DMS114 treated with DMSO at 0.1 percent for 48 hours (cell line): Measurements from ENCODE around the gene FOXP1.

ENCODE experiments used
- DNase-seq: peaks from one replicate; lab custom pipeline; 2025; ENCODE audit not compliant: unreplicated experiment; lab: John Stamatoyannopoulos, UW

The FOXP1 gene

GRCh38 chr3:71166339-71167240 lies 416.9 kb downstream of the FOXP1 start:
- DNase-seq: no peak

DNA sequence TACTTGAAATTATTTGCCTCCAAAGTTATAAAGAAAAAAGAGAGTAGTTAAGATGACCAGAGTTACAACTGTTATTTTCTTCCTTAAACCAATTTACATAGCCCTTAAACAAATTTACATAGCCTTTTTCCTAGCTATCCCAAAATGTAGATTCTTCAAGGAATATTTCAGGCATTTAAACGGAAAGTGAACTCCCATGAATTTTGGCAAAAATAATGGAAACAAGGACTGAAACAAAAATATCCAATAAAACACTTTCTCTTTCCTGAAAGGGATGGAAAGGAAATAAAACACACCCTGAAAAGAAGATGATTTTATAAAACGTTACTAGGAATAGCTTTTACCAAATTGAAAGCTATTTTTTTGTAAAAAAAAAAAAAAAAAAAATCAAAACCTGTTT lies 418.6 kb downstream of the FOXP1 start:
- DNase-seq: no peak

DNA sequence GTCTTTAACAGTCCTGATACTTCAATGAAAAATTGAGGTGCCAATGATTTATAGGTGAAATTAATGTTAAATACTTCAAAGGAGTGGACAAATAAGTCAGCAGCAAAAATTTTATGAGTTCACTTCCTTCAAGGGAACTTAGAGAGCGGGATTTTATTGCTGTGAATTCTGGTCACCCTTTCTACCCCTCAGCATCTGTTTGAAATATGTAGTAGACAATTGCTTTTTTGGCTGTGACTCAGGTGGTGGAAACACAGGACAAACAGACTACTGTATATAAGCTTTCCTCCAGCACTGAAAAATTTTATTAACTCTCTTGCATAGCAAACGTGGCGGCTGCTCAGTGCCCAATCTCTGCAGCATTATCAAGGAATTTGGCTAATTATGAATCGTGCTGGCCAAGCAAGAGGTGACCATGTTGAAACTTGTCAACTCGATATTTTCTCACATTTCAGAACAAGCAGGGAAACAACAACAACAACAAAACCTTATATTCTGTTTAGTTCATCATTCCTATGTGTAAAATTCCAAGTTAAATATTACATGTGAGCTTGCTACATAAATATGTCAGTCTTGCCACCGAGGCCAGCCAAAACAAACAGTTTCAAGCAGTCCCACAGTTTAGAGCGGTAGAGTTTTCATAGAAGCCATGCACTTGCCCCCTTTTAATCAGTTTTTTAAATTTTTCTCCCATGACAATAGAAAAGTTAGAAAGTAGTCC lies 420.2 kb downstream of the FOXP1 start:
- no peak for DNase-seq

GRCh38 chr3:71162221-71162620 lies 421.3 kb downstream of the FOXP1 start:
- DNase-seq: no peak

GRCh38 chr3:71160785-71161546 lies 422.6 kb downstream of the FOXP1 start:
- DNase-seq: no peak

DNA sequence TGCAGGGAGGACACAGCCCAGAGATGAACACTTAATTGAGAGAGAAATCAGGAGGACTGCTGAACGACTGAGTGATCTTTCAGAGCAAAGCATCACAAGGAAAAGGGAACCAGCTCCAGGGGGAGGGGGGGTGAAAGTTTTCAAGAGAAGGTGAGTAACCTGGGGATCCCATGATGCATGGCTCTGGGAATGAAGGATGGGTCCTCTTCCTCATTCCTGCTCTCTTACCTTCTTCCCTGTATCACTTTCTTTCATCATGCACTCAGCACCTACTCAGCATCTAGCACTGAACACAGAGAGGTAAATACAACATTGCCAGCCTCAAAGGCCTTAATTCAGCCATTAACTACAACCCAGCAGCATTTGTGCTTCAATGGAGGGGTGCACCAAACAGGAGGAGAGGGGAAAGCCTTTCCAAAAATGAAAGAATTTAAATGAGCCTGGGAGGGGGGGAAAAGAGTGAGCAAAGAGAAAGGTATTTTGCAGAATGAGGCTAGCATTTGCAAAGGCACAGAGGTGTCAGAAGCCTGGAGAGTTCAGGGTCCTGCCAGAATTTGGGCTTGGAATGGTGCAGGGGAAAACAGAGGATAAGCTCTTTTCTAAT lies 427.4 kb downstream of the FOXP1 start:
- no peak for DNase-seq

DNA sequence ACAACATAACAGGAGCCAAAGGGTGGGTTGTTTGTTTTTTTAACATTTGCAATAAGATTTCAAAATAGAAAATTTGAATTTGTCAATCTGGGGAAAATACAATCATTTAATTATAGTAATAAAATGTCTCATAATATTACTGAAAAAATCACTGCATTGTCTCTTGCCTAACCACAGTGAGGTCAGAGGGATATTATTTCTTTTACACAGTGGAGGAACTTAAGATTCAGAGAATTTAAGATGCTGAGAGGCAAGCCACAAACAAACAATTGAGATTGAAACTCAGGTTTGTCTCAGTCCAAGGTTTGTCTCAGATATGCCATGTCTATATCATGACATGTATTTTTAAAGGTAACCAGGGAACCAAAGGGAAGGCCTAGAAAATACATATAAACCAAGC lies 428.7 kb downstream of the FOXP1 start:
- no peak for DNase-seq

DNA sequence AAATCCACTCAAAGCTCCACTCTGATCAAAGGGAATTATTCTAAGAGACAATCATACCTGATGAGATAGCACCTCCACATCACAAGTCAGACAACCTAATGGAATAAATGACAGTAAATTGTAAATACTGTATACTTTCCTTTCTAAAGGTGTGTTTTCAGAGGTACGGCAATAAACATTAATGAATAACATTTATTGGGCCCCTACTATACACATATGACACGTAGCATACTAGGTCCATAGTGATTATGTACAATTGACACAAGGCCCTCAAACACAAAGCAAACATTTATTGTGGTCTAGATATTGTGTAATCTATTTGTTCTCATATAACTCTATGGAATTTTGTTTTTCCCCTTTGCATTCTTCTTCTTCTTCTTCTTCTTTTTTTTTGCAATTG lies 429.8 kb downstream of the FOXP1 start:
- no peak for DNase-seq

DNA sequence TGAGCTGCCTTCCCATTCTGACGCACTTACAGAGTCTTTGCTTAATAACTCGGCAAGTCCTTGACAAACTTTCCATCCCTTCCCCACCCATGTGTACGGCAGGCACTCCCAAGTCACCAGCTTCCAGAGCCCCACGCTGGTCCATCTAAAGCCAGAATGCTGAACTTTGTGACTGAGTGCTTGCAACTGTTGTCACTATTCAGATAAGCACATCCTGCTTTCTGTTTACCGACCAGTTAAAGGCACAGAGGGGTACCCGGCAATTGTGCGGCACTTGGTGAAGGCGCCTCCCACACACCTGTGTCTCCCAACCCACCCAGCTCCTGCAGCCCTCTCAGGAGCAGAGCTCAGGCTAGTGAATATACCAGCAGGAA lies 430.6 kb downstream of the FOXP1 start:
- no peak for DNase-seq

GRCh38 chr3:71152039-71152891 lies 431.3 kb downstream of the FOXP1 start:
- no peak for DNase-seq

DNA sequence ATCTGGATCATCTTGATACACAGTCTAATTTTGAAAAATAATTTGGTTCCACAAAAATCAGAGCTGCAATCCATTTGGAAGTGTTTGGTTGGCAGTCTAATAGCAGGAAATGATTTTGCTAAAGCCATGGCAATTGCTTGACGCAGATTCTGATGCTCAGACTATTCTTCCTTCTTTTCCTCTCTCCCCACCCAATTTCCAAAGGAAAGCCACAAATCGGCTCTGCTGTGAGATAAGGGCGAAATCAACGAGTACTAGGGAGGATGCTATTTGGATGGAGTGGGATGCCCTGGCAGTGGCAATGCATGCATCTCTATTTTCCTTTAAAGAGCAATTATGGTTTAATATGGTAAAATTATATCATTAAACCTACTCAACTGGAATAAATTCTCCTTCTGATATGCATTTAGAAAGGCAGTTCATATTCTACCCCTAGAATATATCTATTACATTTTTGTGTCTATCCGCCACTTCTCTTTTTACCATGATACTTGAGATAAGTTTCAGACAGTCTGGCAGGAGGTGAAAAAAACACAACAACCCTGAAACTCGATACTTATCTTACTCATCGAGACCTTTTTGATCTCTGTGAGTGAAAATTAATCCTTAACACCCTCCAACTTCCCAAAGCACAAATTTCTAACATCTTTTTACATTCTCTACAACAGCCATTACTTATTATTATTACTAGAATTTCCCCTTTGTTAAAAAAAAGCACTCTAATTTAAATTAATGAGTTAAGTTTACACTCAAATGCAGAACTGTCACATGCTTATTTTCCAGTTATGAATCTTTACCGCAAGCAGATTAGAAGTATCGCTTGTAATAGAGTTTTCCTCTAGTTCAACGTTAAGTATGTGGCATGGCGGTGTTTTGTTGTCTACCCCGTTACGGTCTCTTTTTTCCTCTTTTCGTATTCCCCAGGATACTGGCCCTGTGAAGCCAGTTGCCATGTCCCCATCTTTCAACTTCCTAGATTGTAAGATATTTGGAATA lies 433.3 kb downstream of the FOXP1 start:
- DNase-seq: no peak

DNA sequence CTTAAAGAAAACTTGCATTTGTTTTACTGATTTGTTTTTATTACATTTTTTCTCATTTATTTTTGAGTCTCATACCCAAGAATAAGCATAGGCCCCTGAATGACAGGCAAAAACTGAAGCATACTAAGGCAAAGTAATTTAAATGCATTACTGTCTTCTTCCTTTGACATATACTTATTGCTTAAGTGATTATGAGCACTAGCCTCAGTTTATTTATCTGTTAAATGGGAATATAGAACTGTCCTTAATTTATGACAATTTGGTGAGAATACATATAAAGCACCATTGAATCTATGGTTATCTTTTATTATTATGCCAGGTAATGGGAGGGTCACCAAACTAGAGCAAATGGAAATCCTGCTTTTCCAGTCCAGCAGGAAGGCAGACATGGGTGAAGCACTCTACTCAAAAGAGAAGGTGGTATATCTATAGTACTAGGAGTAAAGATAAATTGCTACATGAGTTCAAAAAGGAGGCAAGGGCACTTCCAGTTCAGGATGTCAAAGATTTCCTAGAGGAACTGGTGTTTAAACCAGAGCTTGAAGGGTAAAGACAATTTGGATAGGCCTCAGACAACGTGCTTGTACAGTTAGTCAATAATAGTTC lies 435.0 kb downstream of the FOXP1 start:
- DNase-seq: no peak

GRCh38 chr3:71146673-71147072 lies 436.9 kb downstream of the FOXP1 start:
- no peak for DNase-seq

- no peak for DNase-seq
Observed at GRCh38 chr3:71145954-71146353, 437.6 kb downstream of the FOXP1 start.

- no peak for DNase-seq
Observed at GRCh38 chr3:71144525-71145253, 438.8 kb downstream of the FOXP1 start.

DNA sequence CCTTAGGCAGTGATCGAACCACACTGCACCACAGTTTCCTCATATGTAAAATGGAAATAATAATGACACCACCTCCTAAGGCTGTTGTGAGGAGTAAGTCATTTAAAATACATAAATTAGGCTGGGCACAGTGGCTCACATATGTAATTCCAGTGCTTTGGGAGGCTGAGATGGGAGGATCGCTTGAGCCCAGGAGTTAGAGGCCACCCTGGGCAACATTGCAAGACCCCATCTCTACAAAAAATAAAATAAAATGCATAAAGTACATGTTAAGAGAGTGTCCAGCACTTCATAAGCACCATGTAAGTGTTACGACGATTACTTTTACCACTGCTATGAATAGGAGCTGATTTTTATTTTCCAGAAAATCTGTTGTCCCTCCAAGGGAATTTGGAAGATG lies 440.0 kb downstream of the FOXP1 start:
- no peak for DNase-seq

- no peak for DNase-seq
Observed at GRCh38 chr3:71142441-71143161, 440.9 kb downstream of the FOXP1 start.
